GM12865 (cell line): ENCODE measurements around the gene REEP6.

ENCODE experiments used
- DNase-seq: peaks from one replicate; pipeline ENCODE4 v3.0.0; 2010; ENCODE audit warnings: low read depth
- H3K4me3 ChIP-seq: 2 replicates; pipeline ENCODE4 v1.5.1; 2011; ENCODE audit warnings: mild to moderate bottlenecking, low read depth, low read length, control low read depth
- CTCF ChIP-seq: IDR thresholded peaks from 2 replicates; pipeline ENCODE4 v1.5.1; 2011; ENCODE audit warnings: low read length, control low read depth, low read depth, inconsistent platforms; ENCODE audit not compliant: insufficient read depth; ENCODE audit errors: missing control alignments

The REEP6 gene

DNA sequence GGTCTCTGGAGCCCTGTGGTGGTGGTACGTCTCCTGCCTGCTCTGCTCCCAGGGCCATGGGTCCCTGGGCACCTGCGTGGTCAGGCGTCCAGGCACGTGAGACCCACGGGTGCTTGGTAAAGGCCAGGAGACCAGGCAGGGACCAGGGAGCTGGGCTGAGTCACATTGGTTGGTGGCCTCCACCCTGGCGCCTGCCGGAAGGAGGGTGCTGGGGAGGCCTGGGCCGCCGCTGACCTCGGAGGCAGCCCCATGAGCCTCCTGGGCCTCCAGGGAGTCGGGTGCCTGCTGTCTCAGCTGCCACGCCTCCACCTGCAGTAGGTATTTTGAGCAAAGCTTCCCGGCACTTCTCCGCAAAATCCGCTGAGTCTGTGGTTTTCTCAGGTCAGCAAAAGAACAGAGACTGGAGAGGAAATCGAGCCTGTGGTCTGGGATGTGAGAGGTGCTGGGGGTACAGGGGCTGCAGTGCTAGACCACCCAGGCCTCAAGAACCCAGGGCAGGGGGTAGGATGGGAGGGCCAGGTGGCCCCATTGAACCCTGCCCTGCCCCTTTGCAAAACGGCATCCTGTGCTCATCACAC is 29.3 kb downstream of the REEP6 start:
- no peak for TF ChIP-seq CTCF
- H3K4me3 ChIP-seq = no peak overlapping the region
- no peak for DNase-seq

DNA sequence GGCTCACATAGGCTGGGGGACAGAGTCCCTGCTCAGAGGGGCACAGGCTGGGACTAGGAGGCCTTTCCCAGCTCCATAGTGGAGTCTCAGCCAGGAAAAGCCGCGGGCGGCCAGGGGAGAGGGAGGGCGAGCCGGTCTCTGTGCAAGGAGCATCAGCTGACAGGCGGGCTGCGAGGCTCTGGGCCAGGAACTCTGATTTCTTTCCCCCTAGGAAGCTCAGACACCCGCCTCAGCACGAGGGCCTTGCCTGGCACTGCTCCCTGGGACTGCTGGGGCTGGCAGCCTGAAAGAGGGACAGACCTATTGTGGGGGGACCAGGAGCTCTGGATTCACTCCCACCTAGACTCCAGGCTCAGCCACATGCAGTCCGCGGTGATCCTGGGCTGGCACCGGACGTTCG is 30.7 kb downstream of the REEP6 start:
- DNase-seq = no peak
- TF ChIP-seq CTCF = no peak
- H3K4me3 ChIP-seq = no peak overlapping the region

DNA sequence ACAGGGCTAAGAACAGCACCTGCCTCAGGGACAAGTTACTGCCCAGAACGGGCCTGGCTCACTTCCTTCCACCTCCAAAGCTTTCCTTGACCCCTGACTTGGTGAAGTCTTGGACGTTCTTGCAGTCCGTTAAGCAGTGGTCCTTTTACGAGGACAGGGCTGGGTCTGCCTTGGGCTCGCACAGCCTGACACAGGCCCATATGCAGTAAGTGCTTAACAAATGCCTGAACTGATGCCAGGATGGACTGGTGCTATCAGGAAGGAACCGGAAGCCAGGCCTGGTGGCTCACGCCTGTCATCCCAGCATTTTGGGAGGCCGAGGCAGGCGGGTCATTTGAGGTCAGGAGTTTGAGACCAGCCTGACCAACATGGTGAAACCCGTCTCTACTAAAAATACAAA is 31.1 kb downstream of the REEP6 start:
- DNase-seq = no peak

DNA sequence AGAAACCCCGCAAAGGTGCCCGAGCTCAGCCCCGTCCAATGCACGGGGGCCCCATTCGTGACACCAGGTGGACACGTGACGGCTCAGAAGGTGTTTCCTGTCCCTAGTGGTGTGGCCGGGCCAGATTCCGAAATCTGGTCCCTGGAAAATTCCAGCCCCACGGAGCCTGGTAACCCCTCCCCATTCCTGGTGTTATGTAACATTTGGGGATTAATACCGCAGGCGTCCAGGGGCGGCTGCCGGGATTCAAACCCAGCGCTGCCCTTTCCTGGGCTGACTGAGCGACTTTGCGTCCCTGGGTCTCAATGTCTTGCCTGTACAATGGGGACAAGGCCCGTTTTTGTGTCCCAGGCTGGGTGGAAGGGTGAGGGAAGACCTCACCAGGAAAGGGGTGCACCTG is 31.9 kb downstream of the REEP6 start:
- DNase-seq = no peak
- TF ChIP-seq CTCF = no peak
- H3K4me3 ChIP-seq = no peak overlapping the region

More for the DNA sequence above, 31.1 kb downstream of the REEP6 start:
- no peak overlapping the region for H3K4me3 ChIP-seq
- no peak for TF ChIP-seq CTCF

DNA sequence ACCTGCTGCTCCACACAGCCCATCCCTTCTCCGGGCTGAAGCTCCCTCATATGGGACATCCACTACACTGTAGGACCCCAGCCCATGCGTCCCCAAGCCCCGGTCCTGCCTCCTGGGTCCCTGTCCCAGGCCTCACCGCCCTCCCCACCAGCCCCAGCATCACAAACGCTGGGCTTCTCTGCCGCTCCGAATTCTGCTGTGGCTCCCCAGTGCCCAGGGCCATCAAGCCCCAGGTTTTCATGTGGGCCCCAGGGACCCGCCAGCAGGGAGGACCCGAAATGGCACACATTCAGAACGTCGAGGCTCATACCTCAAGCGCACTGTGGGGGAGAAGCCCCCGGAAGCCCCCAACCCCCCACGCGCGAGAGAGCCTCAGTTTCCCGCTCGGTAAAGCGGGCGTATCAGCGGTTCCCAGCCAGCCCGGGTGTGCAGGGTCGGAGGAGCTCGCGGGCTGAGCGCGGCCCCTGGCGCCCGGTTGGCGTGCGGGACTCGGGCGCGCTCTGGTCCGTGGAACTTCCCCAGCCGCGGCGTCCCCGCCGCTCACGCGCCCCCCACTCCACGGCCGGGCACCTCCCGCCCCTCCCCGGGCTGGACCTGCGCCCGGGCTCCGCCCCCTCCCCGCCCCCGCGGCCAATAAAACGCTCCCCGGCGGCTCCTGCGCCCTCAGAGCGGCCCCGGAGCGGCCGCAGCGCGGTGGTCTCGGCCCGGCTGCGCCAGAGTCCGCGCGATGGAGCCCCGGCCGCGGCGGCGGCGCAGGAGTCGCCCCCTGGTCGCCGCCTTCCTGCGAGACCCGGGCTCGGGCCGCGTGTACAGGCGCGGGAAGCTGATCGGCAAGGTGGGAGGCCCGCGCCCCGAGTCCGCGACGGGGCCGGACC is 32.7 kb downstream of the REEP6 start, which contains the start of gene PLK5:
PLK5 (plus strand) TSS at position 666 of the 875 bp plus-strand sequence. CDS start 2,920 bp downstream, outside the sequence.
- H3K4me3 ChIP-seq = no peak within 1 kb of the TSS
- no peak for TF ChIP-seq CTCF
- DNase-seq = no peak

- H3K4me3 ChIP-seq = no peak overlapping the region
- no peak for DNase-seq
- no peak for TF ChIP-seq CTCF
Observed at GRCh38 chr19:1524287-1524971, 33.4 kb downstream of the REEP6 start.
